ENCODE measurements around the gene RNF168.
"Not testable (repeated sequence)": the region's sequence is repeated elsewhere in the genome, so short reads cannot be mapped to it uniquely, and the experiment has no call there.

GRCh38 chr3:196549312-196549711 is 45.7 kb upstream of the RNF168 start:
- TF ChIP-seq EZH2 (IDR thresholded peaks at IDR 0.05; ENCODE audit: insufficient read depth, poor library complexity, severe bottlenecking); EZH2phosphoT487 (IDR thresholded peaks at IDR 0.05; ENCODE audit: insufficient read depth, low read depth): not testable (repeated sequence)
